HEK293 (cell line): Measurements from ENCODE around the gene ZNF330.

Experiments used
- AEBP2 ChIP-seq: fragments of 450-650 bp; formaldehyde crosslinking; IDR thresholded peaks from 2 replicates; pipeline ENCODE4 v1.5.1; 2016; ENCODE audit warnings: missing biosample characterization, missing genetic modification characterization, borderline replicate concordance
- HOXD13 ChIP-seq: sonication (generic); formaldehyde crosslinking; IDR thresholded peaks from 2 replicates; pipeline ENCODE4 v1.8.0; 2022; ENCODE audit warnings: missing genetic modification reagents, borderline replicate concordance
- PRDM4 ChIP-seq: fragments of 450-650 bp; formaldehyde crosslinking; IDR thresholded peaks from 2 replicates; pipeline ENCODE4 v1.5.1; 2017; ENCODE audit warnings: missing biosample characterization, missing genetic modification characterization
- TSHZ1 ChIP-seq: fragments of 450-650 bp; formaldehyde crosslinking; IDR thresholded peaks from 2 replicates; pipeline ENCODE4 v1.5.1; 2016; ENCODE audit warnings: missing biosample characterization, missing genetic modification characterization, borderline replicate concordance
- ZNF112 ChIP-seq: fragments of 450-650 bp; formaldehyde crosslinking; IDR thresholded peaks from 2 replicates; pipeline ENCODE4 v1.5.0; 2017; ENCODE audit warnings: missing biosample characterization, missing genetic modification characterization
- ZNF140 ChIP-seq: fragments of 450-650 bp; formaldehyde crosslinking; IDR thresholded peaks from 2 replicates; pipeline ENCODE4 v1.5.1; 2016; ENCODE audit warnings: missing biosample characterization, missing genetic modification characterization
- ZNF148 ChIP-seq: fragments of 450-650 bp; formaldehyde crosslinking; IDR thresholded peaks from 2 replicates; pipeline ENCODE4 v1.5.0; 2017; ENCODE audit warnings: missing biosample characterization, missing genetic modification characterization, borderline replicate concordance
- ZNF175 ChIP-seq: fragments of 450-650 bp; formaldehyde crosslinking; IDR thresholded peaks from 2 replicates; pipeline ENCODE4 v1.5.1; 2016; ENCODE audit warnings: missing biosample characterization, missing genetic modification characterization
- ZNF221 ChIP-seq: fragments of 450-650 bp; formaldehyde crosslinking; IDR thresholded peaks from 2 replicates; pipeline ENCODE4 v1.5.1; 2017; ENCODE audit warnings: missing biosample characterization, missing genetic modification characterization, borderline replicate concordance
- ZNF280C ChIP-seq: fragments of 450-650 bp; formaldehyde crosslinking; IDR thresholded peaks from 2 replicates; pipeline ENCODE4 v1.5.1; 2016; ENCODE audit warnings: missing biosample characterization, missing genetic modification characterization
- ZNF501 ChIP-seq: fragments of 450-650 bp; formaldehyde crosslinking; IDR thresholded peaks from 2 replicates; pipeline ENCODE4 v1.5.1; 2016; ENCODE audit warnings: missing biosample characterization, missing genetic modification characterization
- ZNF548 ChIP-seq: fragments of 450-650 bp; formaldehyde crosslinking; IDR thresholded peaks from 2 replicates; pipeline ENCODE4 v1.5.1; 2016; ENCODE audit warnings: missing biosample characterization, missing genetic modification characterization
- ZNF610 ChIP-seq: fragments of 450-650 bp; formaldehyde crosslinking; IDR thresholded peaks from 2 replicates; pipeline ENCODE4 v1.5.1; 2016; ENCODE audit warnings: missing biosample characterization, missing genetic modification characterization, borderline replicate concordance
- ZSCAN23 ChIP-seq: fragments of 450-650 bp; formaldehyde crosslinking; IDR thresholded peaks from 2 replicates; pipeline ENCODE4 v1.5.1; 2016; ENCODE audit warnings: missing biosample characterization, missing genetic modification characterization

Gene ZNF330

GRCh38 chr4:141220691-141221659 lies at the start of gene ZNF330 (continued):
- no peak for TF ChIP-seq ZNF221 (tag by site-specific recombination)
- TF ChIP-seq PRDM4 (tag by site-specific recombination): no peak
- TF ChIP-seq HOXD13 (CRISPR knock-in tag): no peak
- no peak for TF ChIP-seq TSHZ1 (tag by site-specific recombination)
- peak; percentile 53; the same call in 1 of the 2 replicates for TF ChIP-seq ZNF501
- no peak for TF ChIP-seq ZSCAN23 (tag by site-specific recombination)
- no peak for TF ChIP-seq ZNF548 (tag by site-specific recombination)
- TF ChIP-seq AEBP2 (tag by site-specific recombination): no peak
- no peak for TF ChIP-seq ZNF112 (tag by site-specific recombination)
- TF ChIP-seq ZNF610: no peak
- no peak for TF ChIP-seq ZNF280C (tag by site-specific recombination)
- no peak for TF ChIP-seq ZNF148 (tag by site-specific recombination)
- no peak for TF ChIP-seq ZNF140
- no peak for TF ChIP-seq ZNF175 (tag by site-specific recombination)
- TF ChIP-seq, all 188 proteins: peak for 39
